ENCODE results near the gene ANKFY1. TPM values are rescaled to one million over a fixed set of nuclear protein-coding genes. Genes with fewer than 3 reads are reported as not detected.

ANKFY1 gene
- total RNA-seq, 1 experiment from 2014 or later = 38.6 TPM

DNA sequence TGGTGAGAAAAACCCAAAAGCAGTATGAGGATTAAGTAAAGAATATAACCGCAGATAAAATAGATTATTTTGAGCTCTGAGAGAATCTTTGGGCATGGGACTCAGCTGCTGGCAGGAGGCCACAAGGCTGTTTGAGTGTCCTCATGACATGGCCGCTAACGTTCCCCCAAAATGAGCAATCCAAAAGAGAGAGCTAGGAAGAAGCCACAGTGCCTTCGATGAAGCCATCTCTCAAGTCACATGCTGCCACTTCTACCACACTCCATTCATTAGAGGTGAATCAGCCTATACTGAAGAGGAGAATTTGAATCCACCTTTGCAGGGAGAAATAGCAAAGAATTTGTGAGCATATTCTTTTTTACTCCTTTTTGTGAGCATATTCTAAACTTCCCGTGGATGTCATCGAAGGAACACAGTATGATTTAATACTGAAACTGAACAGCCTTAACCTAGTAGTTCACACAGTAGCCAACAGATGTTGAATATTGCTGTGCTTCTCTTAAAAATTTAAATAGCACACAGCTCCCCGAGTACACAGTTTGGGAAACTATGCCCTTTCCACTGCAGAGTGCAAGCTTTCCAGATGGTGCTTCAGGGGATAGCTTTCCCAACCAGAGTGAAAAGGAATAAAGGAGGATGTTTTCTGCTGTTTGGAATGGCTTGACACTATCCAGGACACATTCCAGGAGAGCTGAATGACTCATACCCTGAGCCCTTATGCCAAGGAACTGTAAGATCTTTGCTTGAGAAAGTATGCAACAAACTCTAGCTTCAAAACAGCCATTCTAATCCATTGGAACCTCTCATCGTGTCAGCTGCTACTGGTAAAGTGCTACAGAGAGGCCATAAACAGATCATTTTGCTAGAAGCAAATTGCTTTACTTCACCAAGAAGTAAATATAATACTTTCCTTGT lies 33.9 kb downstream of the ANKFY1 start:
- Histone ChIP-seq H3K36me3 (ENCODE audit: control insufficient read depth, insufficient read depth, low read length) (no peaks in the 10 kb centered on the region; the same call in 1 of the 2 replicates), H3K27ac (ENCODE audit: low read length) (peak overlapping the region; percentile 24; the same call in 1 of the 2 replicates), H3K4me3 (ENCODE audit: low read depth in 2 of 2, low read length in 2 of 2) (no peak overlapping the region), H3K9me3 (ENCODE audit: control insufficient read depth, insufficient read depth, low read depth, low read length) (no peaks in the 10 kb centered on the region), H3K4me1 (ENCODE audit: control insufficient read depth, insufficient read depth, low read length) (peaks cover 11% of the 10 kb centered on the region; the same call in 1 of the 2 replicates), H3K27me3 (ENCODE audit: control insufficient read depth, insufficient read depth, low read length) (no peaks in the 10 kb centered on the region)
- CTCF ChIA-PET = interaction anchor here (1.4 to 1.5 kb wide), 2 partner anchors 20 to 30 kb away, joined by 3 to 4 read pairs; no protein-coding TSS in a partner anchor
- no TSS peak for BruUV-seq (replicated peaks)
- in situ Hi-C loops (cut with HindIII; ENCODE audit: low pct_unique_long_range_greater_than_20kb, low sequenced_read_pairs) = no loop called here
- TF ChIP-seq, protein P1, sequence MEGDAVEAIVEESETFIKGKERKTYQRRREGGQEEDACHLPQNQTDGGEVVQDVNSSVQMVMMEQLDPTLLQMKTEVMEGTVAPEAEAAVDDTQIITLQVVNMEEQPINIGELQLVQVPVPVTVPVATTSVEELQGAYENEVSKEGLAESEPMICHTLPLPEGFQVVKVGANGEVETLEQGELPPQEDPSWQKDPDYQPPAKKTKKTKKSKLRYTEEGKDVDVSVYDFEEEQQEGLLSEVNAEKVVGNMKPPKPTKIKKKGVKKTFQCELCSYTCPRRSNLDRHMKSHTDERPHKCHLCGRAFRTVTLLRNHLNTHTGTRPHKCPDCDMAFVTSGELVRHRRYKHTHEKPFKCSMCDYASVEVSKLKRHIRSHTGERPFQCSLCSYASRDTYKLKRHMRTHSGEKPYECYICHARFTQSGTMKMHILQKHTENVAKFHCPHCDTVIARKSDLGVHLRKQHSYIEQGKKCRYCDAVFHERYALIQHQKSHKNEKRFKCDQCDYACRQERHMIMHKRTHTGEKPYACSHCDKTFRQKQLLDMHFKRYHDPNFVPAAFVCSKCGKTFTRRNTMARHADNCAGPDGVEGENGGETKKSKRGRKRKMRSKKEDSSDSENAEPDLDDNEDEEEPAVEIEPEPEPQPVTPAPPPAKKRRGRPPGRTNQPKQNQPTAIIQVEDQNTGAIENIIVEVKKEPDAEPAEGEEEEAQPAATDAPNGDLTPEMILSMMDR (IDR thresholded peaks at IDR 0.05) = no peak
- TF ChIP-seq TCF7L2 (IDR thresholded peaks at IDR 0.05; ENCODE audit: low read depth, low read length) (no peak), REST (IDR thresholded peaks at IDR 0.05; ENCODE audit: insufficient read depth in 1 of 2, low read depth in 2 of 2, low read length in 1 of 2) (no peak), POLR2AphosphoS5 (IDR thresholded peaks at IDR 0.05; ENCODE audit: low read depth, low read length) (no peak), SIN3A (IDR thresholded peaks at IDR 0.05; ENCODE audit: borderline replicate concordance, insufficient read depth, low read depth, low read length) (no peak)
- POLR2A ChIA-PET = no interaction called here
- intact Hi-C loops (cut with micrococcal nuclease; ENCODE audit: unreplicated experiment) = no loop called here
- ATAC-seq (peak; percentile 97), DNase-seq (ENCODE audit: low read depth, low spot score) (no peak)

- H3K36me3 ChIP-seq (ENCODE audit: control insufficient read depth, insufficient read depth, low read length) = no peaks in the 10 kb centered on the region; the same call in 1 of the 2 replicates
- H3K27ac ChIP-seq (ENCODE audit: low read length) = no peak overlapping the region
- ChIA-PET POLR2A (interaction anchor here (0.6 kb wide), 1 partner anchor 11 kb away, joined by 3 read pairs; no protein-coding TSS in a partner anchor), CTCF (no interaction called here)
- ATAC-seq (no peak), DNase-seq (ENCODE audit: low read depth, low spot score) (no peak)
- no TSS peak for BruUV-seq (replicated peaks)
- H3K9me3 ChIP-seq (ENCODE audit: control insufficient read depth, insufficient read depth, low read depth, low read length) = no peaks in the 10 kb centered on the region
- TF ChIP-seq SIN3A (IDR thresholded peaks at IDR 0.05; ENCODE audit: borderline replicate concordance, insufficient read depth, low read depth, low read length) (no peak), REST (IDR thresholded peaks at IDR 0.05; ENCODE audit: insufficient read depth in 1 of 2, low read depth in 2 of 2, low read length in 1 of 2) (no peak), TCF7L2 (IDR thresholded peaks at IDR 0.05; ENCODE audit: low read depth, low read length) (no peak), POLR2AphosphoS5 (IDR thresholded peaks at IDR 0.05; ENCODE audit: low read depth, low read length) (no peak)
- TF ChIP-seq, protein P1 (IDR thresholded peaks at IDR 0.05) = no peak
- H3K27me3 ChIP-seq (ENCODE audit: control insufficient read depth, insufficient read depth, low read length) = no peaks in the 10 kb centered on the region
- in situ Hi-C loops (cut with HindIII; ENCODE audit: low pct_unique_long_range_greater_than_20kb, low sequenced_read_pairs) (no loop called here), intact Hi-C loops (cut with micrococcal nuclease; ENCODE audit: unreplicated experiment) (no loop called here)
- H3K4me3 ChIP-seq (ENCODE audit: low read depth in 2 of 2, low read length in 2 of 2) = no peak overlapping the region
- no peaks in the 10 kb centered on the region for H3K4me1 ChIP-seq (ENCODE audit: control insufficient read depth, insufficient read depth, low read length)
Observed at GRCh38 chr17:4221899-4222659, 41.7 kb downstream of the ANKFY1 start.

Data from Panc1 (cell line).